MG63 (cell line): ENCODE data around the gene ADCK1. TPM values are rescaled to one million over a fixed set of nuclear protein-coding genes. Genes with fewer than 3 reads are reported as not detected.
"Not testable (repeated sequence)": the region's sequence is repeated elsewhere in the genome, so short reads cannot be mapped to it uniquely, and the experiment has no call there.

ENCODE experiments used
- DNase-seq: peaks from one replicate; pipeline ENCODE4 v3.0.0-alpha.2; 2020
- H3K27me3 ChIP-seq: fragments of 250-450 bp; sonication (Bioruptor Pico); 2 replicates; pipeline ENCODE4 v1.5.1; 2020; ENCODE audit warnings: mild to moderate bottlenecking, moderate library complexity
- H3K36me3 ChIP-seq: fragments of 250-450 bp; sonication (Bioruptor Pico); 2 replicates; pipeline ENCODE4 v1.5.1; 2020; ENCODE audit warnings: mild to moderate bottlenecking, moderate library complexity
- H3K4me3 ChIP-seq: fragments of 250-450 bp; sonication (Bioruptor Pico); 2 replicates; pipeline ENCODE4 v1.5.1; 2020; ENCODE audit warnings: mild to moderate bottlenecking, moderate library complexity
- H3K9me3 ChIP-seq: fragments of 250-450 bp; sonication (Bioruptor Pico); 2 replicates; pipeline ENCODE4 v1.5.1; 2020; ENCODE audit warnings: mild to moderate bottlenecking, moderate library complexity
- total RNA-seq: library from RNA; depleted of rRNA; stranded (reverse); fragments of >200 nt; shearing (Covaris generic); gene quantifications from 2 replicates; pipeline ENCODE4 v1.2.3, GENCODE V29; 2014; ENCODE audit warnings: low replicate concordance

The ADCK1 gene
- total RNA-seq, 1 experiment from 2014 or later = 1.6 TPM

- DNase-seq = no peak
- Histone ChIP-seq H3K9me3 (no peaks in the 10 kb centered on the region), H3K36me3 (no peaks in the 10 kb centered on the region), H3K27me3 (no peaks in the 10 kb centered on the region), H3K4me3 (no peak overlapping the region)
These were observed 5.6 kb upstream of the ADCK1 start for GRCh38 chr14:77794357-77794756.

GRCh38 chr14:77799456-77799855 lies 453 bp upstream of the ADCK1 start:
- DNase-seq, H3K9me3 ChIP-seq, H3K36me3 ChIP-seq, H3K27me3 ChIP-seq: not testable (repeated sequence)
- H3K4me3 ChIP-seq = peak overlapping the region; percentile 67

- no peaks in the 10 kb centered on the region for H3K27me3 ChIP-seq
- no peaks in the 10 kb centered on the region for H3K36me3 ChIP-seq
- H3K4me3 ChIP-seq = peak overlapping the region; percentile 67
- DNase-seq = no peak
- H3K9me3 ChIP-seq = no peaks in the 10 kb centered on the region
These were observed 905 bp downstream of the ADCK1 start for GRCh38 chr14:77800814-77801213.

- no peaks in the 10 kb centered on the region for H3K36me3 ChIP-seq
- H3K4me3 ChIP-seq = no peak overlapping the region
- H3K27me3 ChIP-seq = no peaks in the 10 kb centered on the region
- DNase-seq = no peak
- H3K9me3 ChIP-seq = no peaks in the 10 kb centered on the region
These were observed 4.7 kb downstream of the ADCK1 start for GRCh38 chr14:77804592-77804991.

- no peaks in the 10 kb centered on the region for H3K9me3 ChIP-seq
- no peak overlapping the region for H3K4me3 ChIP-seq
- H3K36me3 ChIP-seq = no peaks in the 10 kb centered on the region
- no peak for DNase-seq
- no peaks in the 10 kb centered on the region for H3K27me3 ChIP-seq
These were observed 5.8 kb downstream of the ADCK1 start for GRCh38 chr14:77805706-77806105.

- Histone ChIP-seq H3K36me3 (no peaks in the 10 kb centered on the region), H3K9me3 (no peaks in the 10 kb centered on the region), H3K27me3 (no peaks in the 10 kb centered on the region), H3K4me3 (no peak overlapping the region)
- no peak for DNase-seq
These were observed 8.3 kb downstream of the ADCK1 start for GRCh38 chr14:77808250-77808649.

GRCh38 chr14:77809011-77809410 lies 9.1 kb downstream of the ADCK1 start:
- H3K27me3 ChIP-seq = no peaks in the 10 kb centered on the region

GRCh38 chr14:77812028-77812427 lies 12.1 kb downstream of the ADCK1 start:
- Histone ChIP-seq H3K27me3 (no peaks in the 10 kb centered on the region), H3K4me3 (no peak overlapping the region), H3K36me3 (no peaks in the 10 kb centered on the region), H3K9me3 (no peaks in the 10 kb centered on the region)
- DNase-seq = no peak

More at GRCh38 chr14:77809011-77809410, 9.1 kb downstream of the ADCK1 start:
- no peak for DNase-seq
- Histone ChIP-seq H3K4me3 (no peak overlapping the region), H3K9me3 (no peaks in the 10 kb centered on the region), H3K36me3 (no peaks in the 10 kb centered on the region)

GRCh38 chr14:77812682-77813081 lies 12.8 kb downstream of the ADCK1 start:
- not testable (repeated sequence) for H3K4me3 ChIP-seq, H3K27me3 ChIP-seq, DNase-seq, H3K9me3 ChIP-seq, H3K36me3 ChIP-seq

- Histone ChIP-seq H3K4me3 (no peak overlapping the region), H3K27me3 (no peaks in the 10 kb centered on the region), H3K36me3 (no peaks in the 10 kb centered on the region), H3K9me3 (no peaks in the 10 kb centered on the region)
- no peak for DNase-seq
These were observed 22.4 kb downstream of the ADCK1 start for GRCh38 chr14:77822307-77822706.

- no peaks in the 10 kb centered on the region for H3K36me3 ChIP-seq
- no peaks in the 10 kb centered on the region for H3K9me3 ChIP-seq
- no peak for DNase-seq
- H3K27me3 ChIP-seq = no peaks in the 10 kb centered on the region
- H3K4me3 ChIP-seq = no peak overlapping the region
These were observed 22.8 kb downstream of the ADCK1 start for GRCh38 chr14:77822741-77823140.

- no peaks in the 10 kb centered on the region for H3K27me3 ChIP-seq
- DNase-seq = no peak
- H3K36me3 ChIP-seq = no peaks in the 10 kb centered on the region
- H3K4me3 ChIP-seq = no peak overlapping the region
- H3K9me3 ChIP-seq = no peaks in the 10 kb centered on the region
These were observed 23.5 kb downstream of the ADCK1 start for GRCh38 chr14:77823378-77823777.

GRCh38 chr14:77825895-77826519 lies 26.1 kb downstream of the ADCK1 start:
- DNase-seq = no peak
- H3K4me3 ChIP-seq = no peak overlapping the region
- no peaks in the 10 kb centered on the region for H3K9me3 ChIP-seq
- no peaks in the 10 kb centered on the region for H3K27me3 ChIP-seq
- H3K36me3 ChIP-seq = no peaks in the 10 kb centered on the region

- no peaks in the 10 kb centered on the region for H3K27me3 ChIP-seq
- H3K9me3 ChIP-seq = no peaks in the 10 kb centered on the region
- H3K36me3 ChIP-seq = no peaks in the 10 kb centered on the region
- no peak for DNase-seq
- H3K4me3 ChIP-seq = no peak overlapping the region
These were observed 30.8 kb downstream of the ADCK1 start for GRCh38 chr14:77830692-77831091.

GRCh38 chr14:77832297-77832696 lies 32.4 kb downstream of the ADCK1 start:
- Histone ChIP-seq H3K9me3 (no peaks in the 10 kb centered on the region), H3K27me3 (no peaks in the 10 kb centered on the region), H3K4me3 (no peak overlapping the region), H3K36me3 (no peaks in the 10 kb centered on the region)
- DNase-seq = no peak

- Histone ChIP-seq H3K27me3 (no peaks in the 10 kb centered on the region), H3K36me3 (no peaks in the 10 kb centered on the region), H3K9me3 (no peaks in the 10 kb centered on the region), H3K4me3 (no peak overlapping the region)
- DNase-seq = no peak
These were observed 38.0 kb downstream of the ADCK1 start for GRCh38 chr14:77837926-77838325.

GRCh38 chr14:77838831-77839511 lies 39.1 kb downstream of the ADCK1 start:
- Histone ChIP-seq H3K9me3 (no peaks in the 10 kb centered on the region), H3K36me3 (no peaks in the 10 kb centered on the region), H3K4me3 (no peak overlapping the region), H3K27me3 (no peaks in the 10 kb centered on the region)
- DNase-seq = no peak

GRCh38 chr14:77843195-77843594 lies 43.3 kb downstream of the ADCK1 start:
- H3K27me3 ChIP-seq = no peaks in the 10 kb centered on the region
- no peaks in the 10 kb centered on the region for H3K36me3 ChIP-seq
- H3K4me3 ChIP-seq = no peak overlapping the region
- DNase-seq = no peak
- H3K9me3 ChIP-seq = no peaks in the 10 kb centered on the region
